Measurements from ENCODE around the gene CALR.

CALR gene

DNA sequence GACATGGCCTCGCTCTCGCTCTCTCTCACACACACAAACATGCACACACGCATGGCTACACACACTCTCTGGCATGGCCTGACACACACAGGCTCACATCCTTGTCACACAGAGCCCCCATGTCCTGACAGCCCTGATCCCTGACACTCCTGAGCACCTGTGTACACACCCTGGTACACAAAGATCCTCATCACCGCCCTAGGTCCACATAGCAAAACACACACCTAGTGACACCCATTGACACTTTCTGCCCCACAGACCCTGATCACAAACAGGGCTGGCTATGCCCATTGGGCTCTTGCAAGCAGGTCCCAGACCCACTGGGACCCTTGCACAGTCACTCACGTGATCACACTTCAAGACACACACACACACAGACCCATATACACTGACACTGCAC is 52.9 kb downstream of the CALR start:
- in situ Hi-C loops (cut with HindIII; ENCODE audit: low pct_ligation_motif_present, low pct_unique_long_range_greater_than_20kb, low sequenced_read_pairs): no loop called here
- no peak for DNase-seq

GRCh38 chr19:12992729-12993128 is 54.3 kb downstream of the CALR start:
- no peak for DNase-seq
- in situ Hi-C loops (cut with HindIII; ENCODE audit: low pct_ligation_motif_present, low pct_unique_long_range_greater_than_20kb, low sequenced_read_pairs): no loop called here

DNA sequence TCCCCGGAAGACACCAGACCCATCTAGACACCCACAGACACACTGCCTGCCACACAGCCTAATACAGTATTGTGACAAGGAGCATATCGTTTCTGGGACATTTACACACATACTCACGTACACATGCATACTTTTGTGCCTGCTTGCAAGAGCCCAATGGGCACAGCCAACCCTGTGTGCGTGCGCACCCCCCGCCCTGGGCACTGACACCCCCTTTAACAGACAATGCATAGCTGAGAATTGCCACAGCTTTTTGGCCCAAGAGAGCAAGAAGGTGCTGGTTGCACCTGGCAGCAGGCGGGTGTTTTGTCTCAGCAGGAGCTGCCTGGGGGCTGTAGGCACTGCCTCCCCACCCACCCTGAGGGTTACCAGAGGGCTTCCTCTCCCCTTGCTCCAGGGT is 55.2 kb downstream of the CALR start:
- DNase-seq: no peak
- in situ Hi-C loops (cut with HindIII; ENCODE audit: low pct_ligation_motif_present, low pct_unique_long_range_greater_than_20kb, low sequenced_read_pairs): no loop called here

Data from ACHN (cell line).